Heart left ventricle (tissue), 13 donors: ENCODE results near the gene ATRX.

ENCODE experiments used
- CTCF ChIP-seq, 12 donors: fragments of 200-600 bp; sonication (generic) in 4 of 12; IDR thresholded peaks; one replicate each; pipeline versions ENCODE4 v1.5.0 to v1.8.0; 2018 to 2022; ENCODE audit warnings: antibody characterized with exemption in 12 of 12, mild to moderate bottlenecking in 5 of 12
- POLR2A ChIP-seq, 2 donors: fragments of 450-650 bp; IDR thresholded peaks; one replicate each; pipeline ENCODE4 v1.6.1; 2017; ENCODE audit warnings: antibody characterized with exemption in 2 of 2, mild to moderate bottlenecking in 2 of 2, moderate library complexity in 2 of 2
- donor health status: ischemic (EF 13 %, LVEDD 7.1; RV severe dilation, severe dysfunction).
- donor health status: DM: no; HTN: yes; CAD: no.
- donor health status: DM: no; HTN: no; CAD: no.
- donor health status: ischemic (EF 25% LVEDD 6.9; RV normal size, moderate dysfunction).
- donor health status: ischemic (EF 25% LVEDD 5.7; RV mildly dilated, moderate dysfunction).
- donor health status: ischemic (EF 35%, LVEDD 5.7; RV mildly dilated, moderate dysfunction).
- donor health status: nonischemic (EF 11% LVEDD 7.7; RV severe dilation, severe dysfunction).
- donor health status: DM: yes; HTN: yes; CAD: no.
- donor health status: PGD.
- donor health status: ischemic (EF 29% LVEDD 5.4; RV normal size, mild dysfunction).
- donor health status: nonischemic (EF 23%, LVEDD 6.1; RV moderate dilation, normal function).

GRCh38 chrX:77514177-77514576, 271.8 kb downstream of the ATRX start:
- TF ChIP-seq CTCF (IDR thresholded peaks at IDR 0.05): no peak
- no peak for TF ChIP-seq POLR2A (IDR thresholded peaks at IDR 0.05)
